Upper lobe of left lung (tissue), 6 donors: Measurements from ENCODE around the gene GALC. TPM values are rescaled to one million over a fixed set of nuclear protein-coding genes. Genes with fewer than 3 reads are reported as not detected.
A peak's percentile ranks its signal among the peaks of the same experiment; 100 is the strongest.

Source experiments
- ATAC-seq, 2 donors: fragments of 200-7000 bp; cut with Tn5 transposase; one replicate each; pipeline ENCODE4 v1.9.1; 2022; ENCODE audit warnings: mild to moderate bottlenecking in 2 of 2, moderate library complexity in 2 of 2; ENCODE audit not compliant: low FRiP score in 2 of 2
- DNase-seq, 2 donors: peaks; one replicate each; pipeline ENCODE4 v3.0.0-alpha.2; 2019 to 2020
- H3K27ac ChIP-seq, 4 donors: fragments of 200-600 bp; sonication (generic); one replicate each; pipeline ENCODE4 v1.5.1; 2016 to 2019
- H3K27me3 ChIP-seq, 4 donors: fragments of 200-600 bp; sonication (generic); one replicate each; pipeline ENCODE4 v1.5.1; 2017 to 2019
- H3K36me3 ChIP-seq, 4 donors: fragments of 200-600 bp; sonication (generic); one replicate each; pipeline ENCODE4 v1.5.1; 2016 to 2019
- H3K4me1 ChIP-seq, 4 donors: fragments of 200-600 bp; sonication (generic); one replicate each; pipeline ENCODE4 v1.5.1; 2018 to 2019
- H3K4me3 ChIP-seq, 4 donors: fragments of 200-600 bp; sonication (generic); one replicate each; pipeline ENCODE4 v1.5.1; 2017 to 2019; ENCODE audit warnings: mild to moderate bottlenecking in 2 of 4, moderate library complexity in 1 of 4
- H3K9me3 ChIP-seq, 4 donors: fragments of 200-600 bp; sonication (generic); one replicate each; pipeline ENCODE4 v1.5.1; 2018 to 2019
- CTCF ChIP-seq, 6 experiments: fragments of 450-650 bp in 4 of 6; fragments of 200-600 bp in 2 of 6; sonication (generic) in 2 of 6; IDR thresholded peaks; one replicate each; pipeline ENCODE4 v1.5.1; 2016 to 2019; ENCODE audit warnings: antibody characterized with exemption in 6 of 6
- EP300 ChIP-seq, 4 donors: sonication (generic); formaldehyde crosslinking; IDR thresholded peaks; one replicate each; pipeline ENCODE4 v1.5.1; 2017; ENCODE audit warnings: antibody characterized with exemption in 4 of 4, control low read depth in 2 of 4
- POLR2A ChIP-seq, 4 donors: fragments of 450-650 bp; IDR thresholded peaks; one replicate each; pipeline ENCODE4 v1.5.1; 2016 to 2017; ENCODE audit warnings: antibody characterized with exemption in 4 of 4, mild to moderate bottlenecking in 2 of 4
- POLR2AphosphoS5 ChIP-seq, 2 donors: sonication (generic); formaldehyde crosslinking; IDR thresholded peaks; one replicate each; pipeline ENCODE4 v1.5.1; 2017; ENCODE audit warnings: antibody characterized with exemption in 2 of 2
- WGBS, 2 donors: methylation state at CpG; one replicate each; pipeline ENCODE4 v1.1.5; 2017 to 2018; 5-methylcytosine and 5-hydroxymethylcytosine counted together
- total RNA-seq, 6 donors: library from RNA; depleted of rRNA in 4 of 6; stranded (reverse); fragments of >200 nt in 4 of 6; gene quantifications; one replicate each; pipeline versions ENCODE4 v1.1.0 to v1.2.1, GENCODE V29; 2016 to 2021
- donor health status: DM: no; HTN: no; CAD: no; lungs with moderate emphysema.
- donor health status: DM: no; HTN: yes; CAD: no; lungs with severe emphysema.

GALC gene
- total RNA-seq, 6 donors from 2014 or later: 24.2 to 64.3 (median 49.0) TPM

GRCh38 chr14:87952307-87953094 lies 40.5 kb downstream of the GALC start:
- ATAC-seq: no peak

GRCh38 chr14:87944987-87945604 lies 47.9 kb downstream of the GALC start:
- no peak overlapping the region for H3K4me3 ChIP-seq
- H3K27me3 ChIP-seq: no peaks in the 10 kb centered on the region
- DNase-seq: no peak
- H3K27ac ChIP-seq: no peak overlapping the region
- TF ChIP-seq CTCF (IDR thresholded peaks at IDR 0.05) (peak; percentile 42 to 73 (median 62)), POLR2AphosphoS5 (IDR thresholded peaks at IDR 0.05) (no peak), EP300 (IDR thresholded peaks at IDR 0.05) (no peak), POLR2A (IDR thresholded peaks at IDR 0.05) (no peak)
- no peaks in the 10 kb centered on the region for H3K4me1 ChIP-seq
- H3K36me3 ChIP-seq: peaks cover 9 to 75% (median 12%) of the 10 kb centered on the region in 4 donors
- peak in 1 of 2 donors; percentile 61 for ATAC-seq
- no peaks in the 10 kb centered on the region for H3K9me3 ChIP-seq
- WGBS, 2 donors: 29 to 32% methylated on average over 4 of the region's 4 CpGs

More at GRCh38 chr14:87952307-87953094, 40.5 kb downstream of the GALC start:
- Histone ChIP-seq H3K4me3 (no peak overlapping the region), H3K9me3 (no peaks in the 10 kb centered on the region), H3K27ac (no peak overlapping the region), H3K27me3 (no peaks in the 10 kb centered on the region), H3K4me1 (no peaks in the 10 kb centered on the region), H3K36me3 (peaks cover 0 to 27% (median 2%) of the 10 kb centered on the region in 4 donors)
- TF ChIP-seq EP300 (IDR thresholded peaks at IDR 0.05): no peak
- TF ChIP-seq POLR2A (IDR thresholded peaks at IDR 0.05): no peak
- no peak for DNase-seq
- 56 to 59% methylated on average over 3 of the region's 3 CpGs for WGBS, 2 donors

GRCh38 chr14:87940894-87941293 lies 52.1 kb downstream of the GALC start:
- no peak overlapping the region for H3K27ac ChIP-seq
- no peaks in the 10 kb centered on the region for H3K27me3 ChIP-seq
- H3K4me3 ChIP-seq: no peak overlapping the region
- no peaks in the 10 kb centered on the region for H3K9me3 ChIP-seq
- DNase-seq (no peak), ATAC-seq (no peak)
- no peaks in the 10 kb centered on the region for H3K4me1 ChIP-seq
- TF ChIP-seq CTCF (IDR thresholded peaks at IDR 0.05) (no peak), POLR2A (IDR thresholded peaks at IDR 0.05) (no peak), POLR2AphosphoS5 (IDR thresholded peaks at IDR 0.05) (no peak), EP300 (IDR thresholded peaks at IDR 0.05) (no peak)
- 92 to 98% methylated on average over 2 of the region's 2 CpGs for WGBS, 2 donors
- peaks cover 8 to 55% (median 9%) of the 10 kb centered on the region in 4 donors for H3K36me3 ChIP-seq

GRCh38 chr14:87940382-87940781 lies 52.6 kb downstream of the GALC start:
- TF ChIP-seq EP300 (IDR thresholded peaks at IDR 0.05) (no peak), CTCF (IDR thresholded peaks at IDR 0.05) (no peak)
- H3K36me3 ChIP-seq: peaks cover 7 to 50% (median 11%) of the 10 kb centered on the region in 4 donors
- H3K4me1 ChIP-seq: no peaks in the 10 kb centered on the region
- no peak overlapping the region for H3K4me3 ChIP-seq
- H3K27me3 ChIP-seq: no peaks in the 10 kb centered on the region
- WGBS, 2 donors: 92 to 94% methylated on average over 3 of the region's 3 CpGs
- ATAC-seq (no peak), DNase-seq (no peak)
- no peak overlapping the region for H3K27ac ChIP-seq
- no peaks in the 10 kb centered on the region for H3K9me3 ChIP-seq

- WGBS, 2 donors: 61 to 85% methylated on average over 1 of the region's 1 CpG
- no peak for TF ChIP-seq POLR2AphosphoS5 (IDR thresholded peaks at IDR 0.05)
- no peak for TF ChIP-seq CTCF (IDR thresholded peaks at IDR 0.05)
- no peak for TF ChIP-seq EP300 (IDR thresholded peaks at IDR 0.05)
- no peak for TF ChIP-seq POLR2A (IDR thresholded peaks at IDR 0.05)
- ATAC-seq: no peak
Observed at GRCh38 chr14:87935886-87936285, 57.1 kb downstream of the GALC start.

More at GRCh38 chr14:87935886-87936285, 57.1 kb downstream of the GALC start:
- H3K27ac ChIP-seq: no peak overlapping the region
- no peaks in the 10 kb centered on the region for H3K27me3 ChIP-seq
- H3K4me3 ChIP-seq: no peak overlapping the region
- no peak for DNase-seq
- peaks cover 2 to 36% (median 14%) of the 10 kb centered on the region in 4 donors for H3K36me3 ChIP-seq
- H3K9me3 ChIP-seq: no peaks in the 10 kb centered on the region
- H3K4me1 ChIP-seq: no peaks in the 10 kb centered on the region
